ENCODE measurements around the gene MAMLD1. TPM values are rescaled to one million over a fixed set of nuclear protein-coding genes. Genes with fewer than 3 reads are reported as not detected.

MAMLD1 gene
- total RNA-seq, 1 donor from 2014 or later, result 4.4 TPM

GRCh38 chrX:150405006-150405405 is 41.9 kb downstream of the MAMLD1 start:
- Mint-ChIP-seq H3K27ac (no peak overlapping the region), H3K4me3 (ENCODE audit: low read depth) (no peak overlapping the region), H3K4me1 (ENCODE audit: low read depth) (no peaks in the 10 kb centered on the region), H3K36me3 (ENCODE audit: insufficient read depth) (no peaks in the 10 kb centered on the region), H3K27me3 (no peaks in the 10 kb centered on the region), H3K9me3 (ENCODE audit: low read depth) (peaks cover 13% of the 10 kb centered on the region)
- no peak for DNase-seq (ENCODE audit: low spot score, unreplicated experiment)
- no peak for TF ChIP-seq CTCF (IDR thresholded peaks at IDR 0.05; ENCODE audit: unreplicated experiment)

GRCh38 chrX:150405576-150405975 is 42.5 kb downstream of the MAMLD1 start:
- Mint-ChIP-seq H3K27ac (no peak overlapping the region), H3K27me3 (no peaks in the 10 kb centered on the region), H3K36me3 (ENCODE audit: insufficient read depth) (no peaks in the 10 kb centered on the region), H3K4me3 (ENCODE audit: low read depth) (no peak overlapping the region), H3K4me1 (ENCODE audit: low read depth) (no peaks in the 10 kb centered on the region), H3K9me3 (ENCODE audit: low read depth) (peaks cover 13% of the 10 kb centered on the region)
- TF ChIP-seq CTCF (IDR thresholded peaks at IDR 0.05; ENCODE audit: unreplicated experiment), result peak; percentile 46
- DNase-seq (ENCODE audit: low spot score, unreplicated experiment), result no peak

- H3K27me3 Mint-ChIP-seq, result no peaks in the 10 kb centered on the region
- H3K27ac Mint-ChIP-seq, result no peak overlapping the region
- no peak for DNase-seq (ENCODE audit: low spot score, unreplicated experiment)
- H3K36me3 Mint-ChIP-seq (ENCODE audit: insufficient read depth), result no peaks in the 10 kb centered on the region
- no peak for TF ChIP-seq CTCF (IDR thresholded peaks at IDR 0.05; ENCODE audit: unreplicated experiment)
- H3K9me3 Mint-ChIP-seq (ENCODE audit: low read depth), result peaks cover 13% of the 10 kb centered on the region
- no peak overlapping the region for H3K4me3 Mint-ChIP-seq (ENCODE audit: low read depth)
- H3K4me1 Mint-ChIP-seq (ENCODE audit: low read depth), result no peaks in the 10 kb centered on the region
These were observed 43.5 kb downstream of the MAMLD1 start for GRCh38 chrX:150406596-150406995.

- H3K36me3 Mint-ChIP-seq (ENCODE audit: insufficient read depth), result no peaks in the 10 kb centered on the region
- peaks cover 17% of the 10 kb centered on the region for H3K9me3 Mint-ChIP-seq (ENCODE audit: low read depth)
- no peaks in the 10 kb centered on the region for H3K27me3 Mint-ChIP-seq
- no peak overlapping the region for H3K4me3 Mint-ChIP-seq (ENCODE audit: low read depth)
- no peak for DNase-seq (ENCODE audit: low spot score, unreplicated experiment)
- H3K4me1 Mint-ChIP-seq (ENCODE audit: low read depth), result no peaks in the 10 kb centered on the region
- TF ChIP-seq CTCF (IDR thresholded peaks at IDR 0.05; ENCODE audit: unreplicated experiment), result no peak
- no peak overlapping the region for H3K27ac Mint-ChIP-seq
These were observed 44.9 kb downstream of the MAMLD1 start for GRCh38 chrX:150408007-150408406.

GRCh38 chrX:150408561-150408960 is 45.4 kb downstream of the MAMLD1 start:
- H3K27ac Mint-ChIP-seq, result no peak overlapping the region
- no peaks in the 10 kb centered on the region for H3K36me3 Mint-ChIP-seq (ENCODE audit: insufficient read depth)
- DNase-seq (ENCODE audit: low spot score, unreplicated experiment), result no peak
- peaks cover 16% of the 10 kb centered on the region for H3K9me3 Mint-ChIP-seq (ENCODE audit: low read depth)
- no peaks in the 10 kb centered on the region for H3K4me1 Mint-ChIP-seq (ENCODE audit: low read depth)
- H3K4me3 Mint-ChIP-seq (ENCODE audit: low read depth), result no peak overlapping the region
- H3K27me3 Mint-ChIP-seq, result no peaks in the 10 kb centered on the region
- no peak for TF ChIP-seq CTCF (IDR thresholded peaks at IDR 0.05; ENCODE audit: unreplicated experiment)

Data from progenitor cell of endocrine pancreas (in vitro differentiated cells).